ENCODE measurements around the gene MAL. TPM values are rescaled to one million over a fixed set of nuclear protein-coding genes. Genes with fewer than 3 reads are reported as not detected.

The MAL gene
- total RNA-seq, 4 donors from 2014 or later, result 6.5 to 29.4 (median 11.8) TPM

DNA sequence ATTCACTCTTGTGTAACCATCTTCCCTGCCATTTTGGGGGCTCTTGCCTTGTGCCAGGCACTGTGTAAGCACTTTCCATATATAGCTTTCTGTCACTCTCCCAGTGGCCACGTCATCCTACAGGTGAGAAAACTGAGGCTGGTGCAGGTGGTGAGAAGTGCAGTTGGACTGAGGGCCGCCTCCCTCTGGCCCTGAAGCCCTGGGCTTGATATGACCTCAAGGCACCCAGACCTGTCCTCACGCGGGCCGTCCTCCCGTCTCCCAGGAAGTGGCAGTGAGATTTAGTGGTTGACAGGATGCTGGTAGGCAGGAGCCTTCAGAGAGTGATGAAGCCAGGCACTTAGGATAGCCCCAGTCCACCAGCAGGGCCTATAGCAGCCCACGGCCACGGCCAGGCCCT is 30.5 kb downstream of the MAL start:
- H3K27ac ChIP-seq, result no peak overlapping the region
- no peaks in the 10 kb centered on the region for H3K36me3 ChIP-seq
- no peak for DNase-seq (ENCODE audit: low spot score in 2 of 2)
- 77% methylated on average over 8 of the region's 8 CpGs for WGBS
- H3K9me3 ChIP-seq, result no peaks in the 10 kb centered on the region
- TF ChIP-seq POLR2AphosphoS5 (IDR thresholded peaks at IDR 0.05) (no peak), POLR2A (IDR thresholded peaks at IDR 0.05) (no peak), EP300 (IDR thresholded peaks at IDR 0.05) (no peak)
- TF ChIP-seq, protein P1, sequence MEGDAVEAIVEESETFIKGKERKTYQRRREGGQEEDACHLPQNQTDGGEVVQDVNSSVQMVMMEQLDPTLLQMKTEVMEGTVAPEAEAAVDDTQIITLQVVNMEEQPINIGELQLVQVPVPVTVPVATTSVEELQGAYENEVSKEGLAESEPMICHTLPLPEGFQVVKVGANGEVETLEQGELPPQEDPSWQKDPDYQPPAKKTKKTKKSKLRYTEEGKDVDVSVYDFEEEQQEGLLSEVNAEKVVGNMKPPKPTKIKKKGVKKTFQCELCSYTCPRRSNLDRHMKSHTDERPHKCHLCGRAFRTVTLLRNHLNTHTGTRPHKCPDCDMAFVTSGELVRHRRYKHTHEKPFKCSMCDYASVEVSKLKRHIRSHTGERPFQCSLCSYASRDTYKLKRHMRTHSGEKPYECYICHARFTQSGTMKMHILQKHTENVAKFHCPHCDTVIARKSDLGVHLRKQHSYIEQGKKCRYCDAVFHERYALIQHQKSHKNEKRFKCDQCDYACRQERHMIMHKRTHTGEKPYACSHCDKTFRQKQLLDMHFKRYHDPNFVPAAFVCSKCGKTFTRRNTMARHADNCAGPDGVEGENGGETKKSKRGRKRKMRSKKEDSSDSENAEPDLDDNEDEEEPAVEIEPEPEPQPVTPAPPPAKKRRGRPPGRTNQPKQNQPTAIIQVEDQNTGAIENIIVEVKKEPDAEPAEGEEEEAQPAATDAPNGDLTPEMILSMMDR (IDR thresholded peaks at IDR 0.05), result no peak
- H3K4me3 ChIP-seq, result no peak overlapping the region
- H3K27me3 ChIP-seq, result peaks cover 36% of the 10 kb centered on the region
- no peaks in the 10 kb centered on the region for H3K4me1 ChIP-seq

DNA sequence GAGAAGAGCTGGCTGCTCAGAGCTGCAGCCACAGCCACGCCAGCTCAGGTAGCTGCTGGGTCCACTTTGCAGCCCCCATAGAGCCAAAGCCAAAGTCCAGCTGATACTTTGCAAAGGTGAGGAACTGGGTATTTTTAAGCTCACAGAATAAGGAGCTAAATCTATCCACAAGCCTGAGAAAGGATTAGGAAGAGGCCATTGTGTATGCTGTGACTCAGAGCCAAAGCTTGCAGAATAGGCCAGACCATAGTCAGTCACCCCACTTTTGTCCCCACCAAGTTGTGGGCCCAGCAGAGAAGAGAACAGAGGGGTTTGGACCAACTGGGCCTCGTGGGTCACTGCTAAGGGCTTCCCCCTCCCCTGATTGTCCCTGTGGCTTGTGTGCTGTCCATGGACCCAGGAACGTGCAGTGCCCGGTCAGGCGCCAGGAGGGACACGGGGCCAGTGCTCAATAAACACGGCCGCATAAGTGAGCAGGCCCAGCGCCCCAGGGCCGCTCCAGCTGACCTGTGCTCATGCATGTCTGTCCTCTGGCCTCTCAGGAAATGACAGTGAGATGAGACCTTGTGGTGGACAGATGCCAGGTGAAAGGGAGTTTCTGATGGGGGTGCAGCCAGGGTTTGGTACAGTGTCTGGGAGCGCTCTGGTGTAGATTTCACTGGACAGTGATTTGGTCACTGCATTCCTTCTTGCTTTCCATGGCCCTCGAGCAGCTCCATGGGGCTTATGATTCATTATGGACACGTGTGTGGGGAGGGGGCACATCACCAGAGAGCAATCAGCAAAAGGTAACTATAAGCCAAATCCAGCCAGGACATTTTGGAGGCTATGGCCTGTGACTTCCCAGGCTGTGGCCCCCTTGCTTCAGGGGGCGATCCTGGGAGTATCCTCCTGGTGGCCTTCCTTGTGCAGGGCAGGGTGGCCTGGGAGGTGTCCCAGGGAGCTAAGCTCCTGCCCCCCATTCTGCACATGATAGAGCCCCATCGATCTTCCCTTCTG is 31.3 kb downstream of the MAL start:
- Histone ChIP-seq H3K36me3 (no peaks in the 10 kb centered on the region), H3K9me3 (no peaks in the 10 kb centered on the region), H3K27ac (no peak overlapping the region), H3K4me1 (no peaks in the 10 kb centered on the region), H3K4me3 (no peak overlapping the region), H3K27me3 (peaks cover 35% of the 10 kb centered on the region)
- TF ChIP-seq, protein P1 (IDR thresholded peaks at IDR 0.05), result no peak
- TF ChIP-seq POLR2AphosphoS5 (IDR thresholded peaks at IDR 0.05) (no peak), EP300 (IDR thresholded peaks at IDR 0.05) (no peak)
- peak in 1 of 2 donors; percentile 63 for DNase-seq (ENCODE audit: low spot score in 2 of 2)
- 84% methylated on average over 13 of the region's 15 CpGs for WGBS

DNA sequence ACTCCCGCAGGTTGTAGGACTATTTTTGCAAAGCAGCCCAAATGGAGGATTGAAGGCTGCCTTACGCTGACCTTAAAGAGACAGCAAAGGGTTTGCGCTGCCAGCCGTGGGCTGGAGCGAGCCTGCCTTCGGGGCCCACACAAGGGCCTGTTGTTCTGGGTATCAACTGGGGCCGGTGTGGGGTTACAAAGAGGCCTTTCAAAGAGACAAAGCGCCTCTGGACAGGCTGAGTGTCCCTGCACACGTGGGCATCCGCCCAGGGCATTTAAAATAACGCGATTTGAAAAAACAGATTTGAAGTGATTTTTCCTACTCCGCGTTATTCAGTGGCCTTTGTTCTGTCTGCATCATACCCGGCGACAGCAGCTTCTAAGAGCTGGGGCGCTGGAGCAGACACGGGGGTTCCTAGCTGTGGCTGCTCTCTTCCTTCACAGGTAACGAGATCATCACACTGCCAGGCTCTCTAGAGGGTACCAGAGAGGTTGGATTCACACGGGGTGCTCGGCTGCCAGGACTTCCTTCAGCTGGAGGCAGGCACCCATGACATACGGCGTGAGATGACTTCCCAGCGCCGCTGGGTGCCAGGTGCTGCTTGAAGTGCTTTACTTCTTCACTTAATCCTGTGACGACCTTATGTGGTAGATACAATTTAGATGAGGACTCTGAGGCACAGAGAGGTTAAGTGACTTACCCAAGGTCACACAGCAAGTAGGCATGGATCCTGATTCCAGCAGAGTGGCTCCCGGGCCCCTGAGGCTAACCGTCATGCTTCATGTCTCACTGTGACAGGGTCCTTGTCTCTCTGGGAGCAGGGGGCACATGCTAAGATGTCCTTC is 32.2 kb downstream of the MAL start:
- H3K9me3 ChIP-seq, result no peaks in the 10 kb centered on the region
- WGBS, result 77% methylated on average over 27 of the region's 28 CpGs
- TF ChIP-seq POLR2A (IDR thresholded peaks at IDR 0.05), result no peak
- TF ChIP-seq, protein P1 (IDR thresholded peaks at IDR 0.05), result no peak
- no peak for TF ChIP-seq POLR2AphosphoS5 (IDR thresholded peaks at IDR 0.05)
- peak; percentile 26 to 55 for DNase-seq (ENCODE audit: low spot score in 2 of 2)
- no peak overlapping the region for H3K27ac ChIP-seq
- no peaks in the 10 kb centered on the region for H3K4me1 ChIP-seq
- H3K27me3 ChIP-seq, result peaks cover 25% of the 10 kb centered on the region
- no peak overlapping the region for H3K4me3 ChIP-seq
- no peaks in the 10 kb centered on the region for H3K36me3 ChIP-seq

DNA sequence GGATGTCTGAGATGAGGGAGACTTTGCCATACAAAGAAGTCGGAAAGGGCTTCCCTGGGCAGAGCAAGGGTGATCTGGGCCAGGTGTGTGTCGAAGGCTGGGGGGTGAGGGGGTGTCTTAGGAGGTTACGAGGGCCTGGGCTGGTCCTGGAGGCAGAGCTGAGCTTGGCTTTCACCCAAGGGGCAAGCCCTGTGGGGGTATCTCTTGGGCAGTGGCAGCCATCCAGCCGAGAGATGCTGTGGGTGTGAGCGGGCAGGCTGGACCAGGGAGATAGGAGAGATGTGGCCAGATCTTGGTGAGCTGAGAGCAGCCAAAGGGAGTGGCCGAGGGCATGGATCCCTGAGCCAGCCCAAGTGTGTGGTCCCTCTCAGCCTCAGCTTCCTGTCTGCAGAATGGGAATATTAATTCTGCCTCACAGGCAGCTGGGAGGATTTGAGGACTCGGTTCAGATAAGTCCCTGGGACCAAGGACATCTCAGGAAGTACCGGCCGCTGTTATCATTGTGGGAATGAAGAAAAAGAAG is 33.0 kb downstream of the MAL start:
- peaks cover 22% of the 10 kb centered on the region for H3K27me3 ChIP-seq
- no peaks in the 10 kb centered on the region for H3K36me3 ChIP-seq
- no peak for TF ChIP-seq POLR2AphosphoS5 (IDR thresholded peaks at IDR 0.05)
- no peak for TF ChIP-seq EP300 (IDR thresholded peaks at IDR 0.05)
- TF ChIP-seq POLR2A (IDR thresholded peaks at IDR 0.05), result no peak
- TF ChIP-seq, protein P1 (IDR thresholded peaks at IDR 0.05), result no peak
- 82% methylated on average over 9 of the region's 9 CpGs for WGBS
- no peaks in the 10 kb centered on the region for H3K4me1 ChIP-seq
- H3K4me3 ChIP-seq, result no peak overlapping the region
- peak; percentile 52 to 56 for DNase-seq (ENCODE audit: low spot score in 2 of 2)
- no peak overlapping the region for H3K27ac ChIP-seq
- H3K9me3 ChIP-seq, result no peaks in the 10 kb centered on the region

Data from suprapubic skin (tissue), 4 donors.